ENCODE measurements around the gene LAIR1.
A peak's percentile ranks its signal among the peaks of the same experiment; 100 is the strongest.
"Not testable (repeated sequence)": the region's sequence is repeated elsewhere in the genome, so short reads cannot be mapped to it uniquely, and the experiment has no call there.

The LAIR1 gene, protein sequence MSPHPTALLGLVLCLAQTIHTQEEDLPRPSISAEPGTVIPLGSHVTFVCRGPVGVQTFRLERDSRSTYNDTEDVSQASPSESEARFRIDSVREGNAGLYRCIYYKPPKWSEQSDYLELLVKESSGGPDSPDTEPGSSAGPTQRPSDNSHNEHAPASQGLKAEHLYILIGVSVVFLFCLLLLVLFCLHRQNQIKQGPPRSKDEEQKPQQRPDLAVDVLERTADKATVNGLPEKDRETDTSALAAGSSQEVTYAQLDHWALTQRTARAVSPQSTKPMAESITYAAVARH

DNA sequence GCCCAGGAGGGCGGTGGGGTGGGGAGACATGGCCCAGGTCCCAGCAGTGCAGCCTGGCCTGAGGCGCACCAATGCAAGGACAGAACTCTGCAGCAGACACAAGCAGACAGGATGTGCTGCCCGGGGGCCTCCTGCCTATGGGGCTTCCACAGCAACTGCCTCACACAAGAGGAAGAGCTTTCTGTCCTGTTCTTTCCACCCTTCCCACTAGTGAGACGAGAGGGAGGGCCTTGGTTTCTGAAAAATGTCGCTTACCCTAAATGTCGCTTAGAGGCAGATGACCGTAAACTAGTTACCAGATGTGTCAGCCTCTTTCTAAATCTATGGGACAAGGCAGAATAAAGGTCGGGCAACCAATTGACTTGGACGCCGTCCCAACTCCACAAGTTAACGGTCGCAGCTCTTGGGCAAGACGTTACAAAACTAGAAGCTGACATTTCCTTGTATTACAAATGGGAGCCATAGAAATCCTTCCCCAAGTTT is at the start of gene LAIR1:
LAIR1 (minus strand) TSS at position 157 of the 483 bp plus-strand sequence; CDS start at position 30, 127 bp downstream.
- DNase-seq, result peak; percentile 51

DNA sequence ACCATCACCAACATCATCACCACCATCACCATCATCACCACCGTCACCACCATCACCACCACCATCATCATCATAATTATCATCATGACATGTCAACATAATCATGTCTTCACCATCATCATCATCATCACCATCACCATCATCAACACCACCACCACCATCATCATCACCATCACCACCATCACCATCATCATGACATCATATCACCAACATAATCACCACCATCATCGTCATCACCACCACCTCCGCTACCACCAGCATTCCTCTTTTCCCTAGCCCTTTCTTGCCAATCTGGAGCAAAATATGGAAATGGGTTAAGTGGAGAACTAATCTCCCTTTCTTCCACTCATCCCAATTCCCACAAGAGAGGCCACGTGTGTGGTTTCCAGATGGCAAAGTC is 49.4 kb upstream of the LAIR1 start:
- no peak for DNase-seq

DNA sequence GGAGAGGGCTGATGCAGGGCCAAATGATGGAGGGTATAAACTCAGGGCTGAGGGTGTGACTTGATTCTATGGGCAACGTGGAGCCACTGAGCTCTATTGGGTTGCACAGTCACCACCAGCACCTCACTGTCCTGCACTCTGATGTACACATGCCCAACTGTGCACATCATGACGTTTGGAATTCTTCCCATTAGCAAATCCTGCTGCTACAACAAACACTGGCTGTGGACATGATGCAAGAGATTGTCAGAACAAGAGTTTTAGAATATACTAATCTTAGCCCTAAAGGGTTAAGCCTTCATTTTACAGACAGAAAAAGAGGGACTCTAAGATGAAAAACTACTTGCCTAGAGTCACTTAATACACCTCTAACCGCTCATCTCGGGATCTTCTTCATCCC is 48.1 kb upstream of the LAIR1 start:
- DNase-seq, result no peak

DNA sequence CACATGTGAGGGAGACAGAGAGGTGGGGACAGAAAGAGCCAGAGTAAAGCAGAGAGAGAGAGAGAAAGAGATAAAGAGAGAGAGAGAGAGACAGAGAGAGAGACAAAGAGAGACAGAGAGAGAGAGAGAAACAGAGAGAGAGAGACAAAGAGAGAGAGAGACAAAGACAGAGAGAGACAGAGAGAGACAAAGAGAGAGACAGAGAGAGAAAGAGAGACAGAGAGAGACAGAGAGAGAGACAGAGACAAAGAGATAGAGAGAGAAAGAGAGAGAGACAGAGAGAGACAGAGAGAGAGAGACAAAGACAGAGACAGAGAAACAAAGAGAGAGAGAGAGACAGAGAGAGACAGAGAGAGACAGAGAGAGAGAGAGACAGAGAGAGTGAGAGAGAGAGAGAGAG is 46.3 kb upstream of the LAIR1 start:
- DNase-seq, result no peak

DNA sequence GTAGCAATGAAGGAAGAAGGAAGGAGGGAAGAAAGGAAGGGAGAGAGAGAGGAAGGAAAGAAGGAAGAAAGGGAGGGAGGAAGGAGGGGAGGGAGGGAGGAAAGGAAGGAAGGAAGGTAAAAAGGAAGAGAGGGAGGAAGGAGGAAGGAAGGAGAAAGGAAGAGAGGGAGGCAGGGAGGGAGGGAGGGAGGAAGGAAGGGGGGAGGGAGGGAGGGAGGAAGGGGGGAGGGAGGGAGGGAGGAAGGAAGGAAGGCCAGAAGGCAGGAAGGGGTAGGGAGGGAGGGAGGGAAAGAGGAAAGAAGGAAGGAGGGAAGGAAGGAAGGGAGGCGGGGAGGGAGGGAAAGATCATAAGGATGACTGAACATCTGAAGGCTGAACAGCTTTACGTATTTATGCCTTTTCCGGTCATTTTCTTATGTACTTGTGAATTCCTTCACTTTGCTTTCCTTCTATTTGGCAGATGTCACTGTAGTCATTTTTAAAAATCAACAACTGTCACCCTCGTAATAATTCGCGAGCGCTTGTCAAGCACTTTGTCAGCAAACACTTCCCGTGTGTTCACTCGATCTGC is 43.8 kb upstream of the LAIR1 start:
- no peak for DNase-seq

DNA sequence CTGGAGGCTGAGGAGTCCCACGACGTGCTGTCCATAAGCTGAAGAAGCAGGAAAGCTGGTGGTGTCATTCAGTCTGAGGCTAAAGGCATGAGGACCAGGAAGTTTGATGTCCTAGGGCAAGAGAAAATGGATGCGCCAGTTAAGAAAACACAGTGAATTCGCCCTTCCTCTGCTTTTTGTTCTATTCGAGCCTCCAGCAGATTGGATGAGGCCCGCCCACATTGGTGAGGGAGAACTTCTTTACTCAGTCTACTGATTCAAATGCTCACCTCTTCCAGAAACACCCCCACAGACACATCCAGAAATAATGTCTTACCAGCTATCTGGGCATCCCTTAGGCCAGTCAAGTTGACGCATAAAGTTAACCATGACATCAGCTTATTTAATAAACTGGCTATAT is 43.0 kb upstream of the LAIR1 start:
- DNase-seq, result no peak

DNA sequence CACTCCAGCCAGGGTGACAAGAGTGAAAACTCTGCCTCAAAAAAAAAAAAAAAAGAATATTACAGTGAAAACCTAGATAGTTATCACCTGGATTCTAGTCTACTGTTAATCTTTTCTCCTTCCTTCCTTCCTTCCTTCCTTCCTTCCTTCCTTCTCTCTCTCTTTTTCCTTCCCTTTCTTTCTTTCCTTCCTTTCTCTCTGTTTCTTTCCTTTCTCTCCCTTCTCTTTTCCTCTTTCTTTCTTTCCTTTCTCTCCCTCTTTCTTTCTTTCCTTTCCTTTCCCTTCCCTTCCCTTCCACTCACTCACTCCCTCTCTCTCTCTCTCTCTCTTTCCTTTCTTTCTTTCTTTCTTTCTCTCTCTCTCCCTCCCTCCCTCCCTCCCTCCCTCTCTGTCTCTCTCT is 40.9 kb upstream of the LAIR1 start:
- no peak for DNase-seq

DNA sequence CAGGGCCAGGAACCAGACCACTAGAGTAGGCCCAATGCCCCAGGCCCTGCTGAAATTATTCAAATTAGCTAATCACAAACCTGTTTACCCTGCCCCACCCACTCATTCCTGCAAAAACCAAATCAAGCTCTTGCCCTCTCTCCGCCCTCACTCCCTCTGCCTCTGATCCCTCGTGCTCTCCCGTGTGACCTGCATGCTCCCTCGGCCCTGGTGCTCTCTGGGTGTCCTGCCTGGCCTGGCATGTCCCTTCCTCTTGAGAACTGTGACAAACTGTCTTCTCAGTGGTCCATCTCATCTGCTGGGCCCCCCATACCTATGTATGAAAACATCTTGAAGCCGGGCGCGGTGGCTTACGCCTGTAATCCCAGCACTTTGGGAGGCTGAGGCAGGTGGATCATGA is 38.3 kb upstream of the LAIR1 start:
- no peak for DNase-seq

DNA sequence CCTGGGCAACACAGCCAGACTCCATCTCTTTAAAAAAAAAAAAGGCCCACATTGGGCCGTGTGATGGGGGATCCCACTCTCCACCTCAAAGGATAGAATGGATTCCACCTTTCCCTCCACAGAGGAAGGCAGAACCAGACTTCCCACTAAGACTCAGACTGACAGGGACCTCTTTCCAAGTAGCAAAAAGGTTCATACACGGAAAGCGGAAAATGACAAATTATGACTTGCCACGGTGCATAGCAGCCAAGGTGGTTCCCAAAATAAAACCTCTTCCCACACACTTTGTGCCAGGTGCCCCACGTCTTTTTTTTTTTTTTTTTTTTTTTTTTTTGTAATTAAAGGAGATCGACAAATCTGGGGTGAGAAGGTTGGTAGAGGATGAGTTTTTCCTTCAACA is 36.2 kb upstream of the LAIR1 start:
- no peak for DNase-seq

DNA sequence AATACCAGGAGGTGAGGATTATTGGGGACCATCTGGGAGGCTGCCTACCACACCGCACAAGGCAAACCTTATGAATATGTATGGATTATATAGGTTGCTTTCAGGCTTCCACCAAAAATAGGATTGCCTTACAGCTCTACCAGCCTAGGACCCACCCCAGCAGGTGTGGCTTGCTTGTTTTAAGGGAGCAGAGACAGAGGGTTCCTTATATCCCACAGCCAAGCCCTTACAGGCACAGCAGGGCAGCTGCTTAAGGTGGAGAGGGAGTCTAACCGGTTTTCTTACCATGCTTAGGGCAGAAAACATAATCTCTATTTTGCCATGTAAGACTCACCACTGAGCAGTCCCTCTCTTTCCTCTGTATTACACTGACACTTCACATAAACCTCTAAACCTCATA is 34.5 kb upstream of the LAIR1 start:
- no peak for DNase-seq

DNA sequence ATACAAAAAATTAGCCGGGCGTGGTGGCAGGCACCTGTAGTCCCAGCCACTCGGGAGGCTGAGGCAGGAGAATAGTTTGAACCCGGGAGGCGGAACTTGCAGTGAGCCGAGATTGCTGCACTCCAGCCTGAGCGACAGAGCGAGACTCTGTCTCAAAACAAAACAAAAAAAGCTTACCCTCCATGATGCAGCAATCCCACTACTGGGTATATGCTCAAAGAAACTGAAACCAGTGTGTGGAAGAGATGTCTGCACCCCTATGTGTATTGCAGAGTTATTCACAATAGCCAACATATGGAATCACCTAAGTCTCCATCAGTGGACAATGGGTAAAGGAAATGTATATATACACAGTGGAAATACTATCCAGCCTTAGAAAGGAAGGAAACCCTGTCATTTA is 31.0 kb upstream of the LAIR1 start:
- no peak for DNase-seq

DNA sequence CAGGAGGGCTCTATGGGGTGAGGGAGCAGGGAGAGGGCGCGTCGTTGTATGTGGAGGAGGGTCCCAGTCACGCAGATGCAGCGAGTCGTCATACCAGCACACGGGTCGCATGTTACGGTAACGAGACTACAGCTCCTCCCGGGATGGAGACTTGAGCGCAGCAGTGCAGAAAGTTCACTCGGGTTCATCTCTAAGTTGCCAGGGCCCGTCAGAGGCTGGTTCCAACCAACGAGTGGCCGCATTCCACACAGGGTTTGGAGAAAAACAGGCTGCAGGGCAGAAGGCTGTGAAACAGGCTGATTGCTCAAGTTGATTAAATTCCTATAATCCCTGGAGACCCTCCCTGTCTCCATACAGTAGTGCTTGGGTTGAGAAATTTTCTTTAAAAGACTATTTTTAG is 28.6 kb upstream of the LAIR1 start:
- DNase-seq, result no peak

DNA sequence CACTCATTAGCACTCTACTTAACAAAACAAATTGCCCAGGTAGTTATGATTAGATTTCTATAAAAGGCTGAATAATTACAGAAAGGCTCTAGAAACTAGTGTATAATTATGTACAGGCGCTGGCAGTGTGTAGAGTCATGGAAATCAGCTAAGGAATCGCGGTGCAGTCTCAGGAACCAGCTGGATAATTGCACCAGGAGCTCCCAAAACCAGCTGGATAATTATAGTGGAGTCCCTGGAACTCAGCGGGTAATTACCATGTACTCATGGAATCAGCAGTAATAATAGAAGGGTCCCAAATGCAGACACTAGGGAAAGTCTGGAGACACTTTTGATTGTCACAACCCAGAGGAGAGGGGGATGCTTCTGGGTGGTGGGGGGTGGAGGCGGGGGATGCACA is 27.4 kb upstream of the LAIR1 start:
- no peak for DNase-seq

DNA sequence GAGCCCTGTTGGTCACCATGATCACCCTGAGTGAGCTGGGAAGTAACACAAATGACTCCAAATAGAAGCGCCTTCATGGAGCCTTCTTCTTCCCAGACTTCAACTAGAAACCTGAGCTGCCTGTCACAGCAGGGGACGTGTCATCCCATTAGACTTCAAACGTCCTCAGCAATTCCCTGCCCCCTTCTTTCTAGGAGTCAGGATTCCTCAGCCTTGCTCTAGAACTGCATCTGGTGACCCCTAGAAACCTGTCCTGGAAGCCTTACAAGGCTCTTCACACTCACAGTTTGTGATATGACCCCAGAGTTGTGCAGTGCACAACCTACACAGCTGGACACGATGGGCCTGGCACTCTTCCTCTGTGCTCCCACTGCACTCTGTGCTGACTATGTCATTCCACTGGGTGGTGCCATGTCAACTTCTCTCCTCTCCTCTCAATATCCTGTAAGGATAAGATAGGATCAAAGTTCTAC is 26.9 kb upstream of the LAIR1 start:
- no peak for DNase-seq

DNA sequence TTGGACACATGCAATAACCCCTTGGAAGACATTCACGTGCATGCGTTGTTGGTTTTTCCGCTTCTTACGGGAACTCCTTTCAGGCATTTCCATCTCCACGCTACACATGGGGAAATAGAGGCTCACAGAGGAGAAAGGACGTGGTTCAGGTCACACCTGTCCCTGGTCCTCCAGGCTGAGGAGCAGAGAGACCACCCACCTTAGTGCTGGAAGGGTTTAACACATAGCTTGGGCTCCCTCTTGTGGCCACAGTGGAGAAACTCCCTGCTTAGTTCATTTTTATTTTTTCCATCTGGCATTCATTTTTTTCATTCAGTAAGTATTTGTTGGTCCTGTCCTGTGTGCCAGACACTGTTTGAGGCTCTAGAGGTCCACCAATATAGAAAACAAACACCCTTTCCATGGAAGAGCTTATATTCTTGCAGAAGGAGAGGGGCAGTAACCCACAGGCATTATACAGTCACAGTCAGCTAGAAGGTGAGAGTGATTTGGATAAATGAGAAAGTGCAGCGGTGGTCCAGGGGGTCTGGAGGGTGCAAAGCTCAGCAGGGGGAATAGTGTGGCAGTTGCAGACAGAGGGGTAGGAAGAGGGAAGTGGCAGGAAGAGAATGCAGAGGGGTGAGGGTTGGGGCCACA is 26.3 kb upstream of the LAIR1 start:
- peak; percentile 61 for DNase-seq

DNA sequence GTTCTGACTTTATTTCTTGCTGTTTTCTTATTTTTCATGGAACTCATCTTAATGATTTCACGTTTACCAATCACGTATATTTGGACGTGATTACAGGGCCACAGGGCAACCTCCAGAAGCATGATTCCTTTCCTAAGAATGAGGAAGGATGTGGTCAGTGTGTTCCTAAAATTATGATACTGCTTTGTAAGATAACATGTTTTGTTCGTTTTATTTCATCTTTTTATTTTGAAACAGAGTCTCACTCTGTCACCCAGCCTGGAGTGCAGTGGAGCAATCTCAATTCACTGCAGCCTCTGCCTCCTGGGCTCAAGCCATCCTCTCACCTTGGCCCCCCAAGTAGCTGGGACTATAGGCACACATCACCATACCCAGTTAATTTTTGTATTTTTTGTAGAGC is 24.8 kb upstream of the LAIR1 start:
- no peak for DNase-seq

DNA sequence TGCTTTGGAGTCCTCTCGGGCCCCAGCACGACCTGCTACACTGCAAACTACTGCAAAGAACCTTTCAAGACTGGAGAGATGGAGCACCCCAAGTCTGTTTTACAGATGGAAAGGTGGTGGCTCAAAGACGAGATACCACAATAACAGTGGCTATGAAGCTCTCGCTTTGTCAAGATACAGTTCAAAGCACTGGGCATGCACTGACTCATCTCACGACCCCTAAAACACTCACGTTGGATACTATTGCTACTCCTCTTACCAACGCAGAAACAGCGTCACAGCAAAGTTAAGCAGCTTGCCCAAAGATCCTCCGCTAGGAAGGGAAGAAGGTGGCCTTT is 24.0 kb upstream of the LAIR1 start:
- no peak for DNase-seq

DNA sequence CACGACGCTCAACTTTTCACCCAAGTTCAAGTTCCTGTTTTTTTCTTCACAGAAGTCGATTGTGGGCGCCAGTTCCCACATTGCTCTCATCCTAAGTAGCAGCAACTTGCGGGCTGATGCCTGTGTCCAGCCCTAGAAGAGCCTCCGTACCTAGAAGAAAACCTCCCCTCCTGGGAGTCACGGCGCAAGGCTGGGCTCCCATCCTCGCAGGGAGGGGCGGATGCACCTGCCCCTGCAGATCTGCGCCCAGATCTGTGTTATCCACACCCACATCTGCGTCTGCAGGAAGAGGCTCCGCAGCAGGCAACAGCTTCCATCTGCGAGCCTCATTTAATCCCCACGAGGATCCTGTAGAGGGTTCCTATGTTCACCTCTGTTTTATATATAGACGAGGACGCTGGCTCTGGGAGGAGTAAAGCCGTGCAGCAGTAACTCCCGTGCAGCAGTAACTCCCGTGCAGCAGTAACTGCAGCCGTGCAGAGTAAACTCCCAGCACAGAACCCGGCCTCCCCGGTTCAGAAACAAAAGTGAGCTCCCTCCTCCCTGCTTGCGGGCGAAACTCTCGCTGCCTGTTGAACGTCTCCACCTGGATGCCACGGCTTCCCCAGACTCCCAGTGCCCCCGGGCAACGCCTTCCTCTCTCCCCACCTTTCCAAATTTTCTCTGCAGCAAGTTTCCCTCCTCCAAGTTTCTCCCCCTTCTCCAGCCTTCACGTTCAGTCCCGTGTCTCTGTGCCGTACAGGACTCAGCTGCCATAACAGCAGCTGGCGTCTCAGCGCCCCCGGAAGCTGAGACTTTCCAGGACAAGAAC is 23.5 kb upstream of the LAIR1 start:
- DNase-seq, result peak; percentile 37

DNA sequence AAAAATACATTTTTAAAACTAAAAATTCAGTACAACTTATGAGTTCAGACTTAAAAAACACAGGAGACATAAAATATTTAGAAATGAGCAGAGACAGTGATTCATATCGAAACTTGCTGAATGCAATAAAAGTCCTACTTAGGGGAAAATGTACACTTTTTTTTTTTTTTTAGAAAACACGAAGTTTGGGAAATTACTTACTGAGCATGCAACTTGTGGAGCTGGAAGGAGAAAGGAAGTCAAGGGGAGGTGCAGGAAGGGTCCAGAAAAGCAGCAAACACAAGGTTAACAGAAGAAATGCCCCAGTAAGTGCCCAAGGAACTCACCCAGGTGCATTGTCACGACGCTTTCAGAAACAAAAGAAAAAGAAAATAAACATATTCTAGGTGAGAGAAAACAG is 18.6 kb upstream of the LAIR1 start:
- no peak for DNase-seq

DNA sequence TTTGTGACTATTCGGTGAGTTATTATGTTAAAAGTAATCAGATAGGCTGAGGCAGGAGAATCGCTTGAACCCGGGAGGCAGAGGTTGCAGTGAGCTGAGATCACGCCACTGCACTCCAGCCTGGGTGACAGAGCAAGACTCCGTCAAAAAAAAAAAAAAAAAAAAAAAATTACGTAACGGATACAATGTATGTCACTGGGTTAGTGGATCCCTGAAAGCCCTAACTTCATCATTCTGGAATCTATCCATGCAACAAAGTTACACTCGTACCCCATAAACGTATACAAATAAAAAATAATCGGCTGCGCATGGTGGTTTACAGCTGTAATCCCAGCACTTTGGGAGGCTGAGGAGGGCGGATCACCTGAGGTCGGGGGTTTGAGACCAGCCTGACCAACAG is 17.3 kb upstream of the LAIR1 start:
- DNase-seq, result not testable (repeated sequence)

DNA sequence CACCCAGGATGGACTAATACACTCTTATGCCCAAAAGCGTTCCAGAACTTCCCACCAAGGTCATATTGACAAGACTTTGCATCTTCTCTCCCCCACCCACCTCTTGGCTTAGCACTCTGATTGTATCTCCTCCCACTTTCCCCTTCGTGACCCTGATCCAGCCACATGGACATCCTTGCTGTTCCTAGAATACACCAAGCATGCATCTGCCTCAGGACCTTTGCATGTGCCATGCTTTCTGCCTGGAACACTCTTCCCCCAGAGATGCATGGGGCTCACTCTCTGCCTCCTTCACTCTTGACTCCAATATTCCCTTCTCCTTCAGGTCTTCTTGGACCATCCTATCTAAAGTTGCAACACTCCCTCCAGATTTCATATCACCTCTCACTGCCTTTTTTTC is 16.2 kb upstream of the LAIR1 start:
- DNase-seq, result no peak

DNA sequence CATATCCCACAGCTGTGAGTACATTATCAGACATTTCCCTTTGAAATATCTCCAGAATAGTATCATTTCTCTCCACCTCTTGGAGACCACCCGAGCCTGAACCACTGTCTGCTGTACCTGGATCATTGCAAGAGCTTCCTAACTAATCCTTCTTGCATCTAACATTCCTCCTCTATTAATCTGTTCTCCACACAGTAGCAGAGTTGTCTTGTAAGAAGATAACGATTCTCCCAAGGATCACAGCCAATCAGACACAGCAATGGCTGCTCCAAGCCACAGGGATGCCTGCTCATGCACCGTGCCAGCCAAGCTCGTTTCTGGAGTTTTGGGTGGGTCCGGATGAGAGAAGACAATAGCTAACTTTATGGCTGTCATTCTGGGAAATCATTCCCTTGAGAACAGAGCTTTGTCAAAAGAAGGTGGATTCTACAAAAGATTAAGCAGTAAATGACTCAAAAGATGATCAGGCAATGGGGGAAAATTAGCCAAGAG is 14.5 kb upstream of the LAIR1 start:
- DNase-seq, result no peak

DNA sequence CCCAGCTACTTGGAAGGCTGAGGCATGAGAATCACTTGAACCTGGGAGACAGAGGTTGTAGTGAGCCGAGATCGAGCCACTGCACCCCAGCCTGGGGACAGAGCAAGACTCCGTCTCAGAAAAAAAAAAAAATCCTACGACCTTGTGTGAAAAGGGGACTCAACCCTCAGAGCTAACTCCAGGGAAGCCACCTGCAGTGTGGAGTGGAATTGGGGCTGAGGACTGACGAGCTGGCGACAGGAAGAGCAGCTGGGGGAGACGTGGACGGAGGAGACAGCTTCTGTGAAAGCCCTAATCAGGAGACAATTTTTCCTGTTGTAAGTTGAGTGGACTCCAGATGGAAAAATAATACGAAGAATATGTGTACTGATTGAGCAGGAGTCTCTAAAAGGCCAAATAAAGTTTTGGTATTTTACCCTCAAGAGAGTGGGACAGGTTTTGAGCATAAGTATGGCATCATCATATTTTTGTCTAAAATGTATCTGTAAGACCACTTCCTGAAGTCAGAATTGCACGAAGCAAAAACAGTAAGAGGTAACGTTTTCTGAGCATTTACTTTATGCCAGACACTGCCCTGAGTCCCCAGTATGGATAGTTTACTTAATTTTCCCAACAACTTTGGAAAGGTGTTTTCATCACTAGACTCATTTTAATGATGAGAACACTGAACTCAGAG is 12.0 kb upstream of the LAIR1 start:
- DNase-seq, result no peak

Measured in activated CD4-positive, CD25-positive, alpha-beta regulatory T cell treated with anti-CD3 and anti-CD28 coated beads, Interleukin-2, amount 50 U/mL, for 72 hours (primary cell).